ENCODE results near the gene DPH1.

- TF ChIP-seq POLR2A (IDR thresholded peaks at IDR 0.05) (no peak), CTCF (IDR thresholded peaks at IDR 0.05) (no peak)
Observed at GRCh38 chr17:2081564-2081963, 51.6 kb downstream of the DPH1 start.

Data from Peyer's patch (tissue), 4 donors.